GM12878 (cell line): ENCODE results near the gene TEX28. TPM values are rescaled to one million over a fixed set of nuclear protein-coding genes. Genes with fewer than 3 reads are reported as not detected.

Experiments used
- ATAC-seq: fragments of 200-7000 bp; cut with Tn5 transposase; 3 replicates; pipeline ENCODE4 v1.9.1; 2020; ENCODE audit warnings: mild to moderate bottlenecking, moderate library complexity
- BruUV-seq: library from RNA; stranded (reverse); fragments of 400-500 nt; replicated peaks from 2 replicates; lab custom pipeline; 2021; lab: Mats Ljungman, UMichigan
- CTCF ChIA-PET: fragments of 300-600 bp; sonication (Branson Sonifier 250); formaldehyde crosslinking; extraction: SDS; loops from one replicate; lab custom pipeline; 2021; ENCODE audit warnings: inconsistent platforms; lab: Yijun Ruan, JAX
- POLR2A ChIA-PET: fragments of 350-600 bp; formaldehyde crosslinking; extraction: SDS; loops from one replicate; lab custom pipeline; 2021; ENCODE audit warnings: inconsistent platforms; lab: Charles Lee
- RAD21 ChIA-PET: fragments of 300-600 bp; sonication (Branson Sonifier 250); formaldehyde crosslinking; loops from one replicate; lab custom pipeline; 2023; ENCODE audit warnings: antibody characterized with exemption; ENCODE audit not compliant: unreplicated experiment; lab: Charles Lee
- SMC1A ChIA-PET: fragments of 300-600 bp; sonication (Branson Sonifier 250); formaldehyde crosslinking; loops from one replicate; lab custom pipeline; 2023; ENCODE audit not compliant: unreplicated experiment, uncharacterized antibody; lab: Charles Lee
- DNase-seq: peaks from one replicate; pipeline ENCODE4 v3.0.0-alpha.2; 2011; ENCODE audit warnings: low read depth, low spot score
- FAIRE-seq: peaks from 3 replicates; lab custom pipeline; 2011; peaks lifted over from hg19 to GRCh38; lab: Jason Lieb, UNC
- H2AFZ ChIP-seq: 2 replicates; pipeline ENCODE4 v1.6.0; 2011; ENCODE audit warnings: low read depth, low read length, control low read depth; ENCODE audit not compliant: control insufficient read depth
- H3K27ac ChIP-seq: 2 replicates; pipeline ENCODE4 v1.5.1; 2011; ENCODE audit warnings: control low read depth; ENCODE audit not compliant: control insufficient read depth, insufficient read depth
- H3K27me3 ChIP-seq, 2 experiments: replicated peaks in 1 of 2; 2 replicates each; pipeline versions ENCODE4 v1.6.0 to v1.6.1; 2011; ENCODE audit warnings: low read length in 1 of 2; ENCODE audit not compliant: control insufficient read depth in 2 of 2, insufficient read depth in 2 of 2
- H3K36me3 ChIP-seq, 2 experiments: 2 replicates each; pipeline ENCODE4 v1.5.1; 2011; ENCODE audit warnings: low read length in 1 of 2; ENCODE audit not compliant: control insufficient read depth in 2 of 2, insufficient read depth in 2 of 2
- H3K4me1 ChIP-seq: 2 replicates; pipeline ENCODE4 v1.6.1; 2011; ENCODE audit warnings: mild to moderate bottlenecking, low read length, moderate library complexity, mixed read lengths; ENCODE audit not compliant: control insufficient read depth, insufficient read depth
- H3K4me2 ChIP-seq: 2 replicates; pipeline ENCODE4 v1.6.0; 2011; ENCODE audit warnings: control low read depth; ENCODE audit not compliant: control insufficient read depth, insufficient read depth
- H3K4me3 ChIP-seq: fragments of 200-600 bp; sonication (generic); 2 replicates; pipeline ENCODE4 v1.5.1; 2016
- H3K79me2 ChIP-seq: 2 replicates; pipeline ENCODE4 v1.6.0; 2011; ENCODE audit warnings: low read length; ENCODE audit not compliant: control insufficient read depth, insufficient read depth
- H3K9ac ChIP-seq: 2 replicates; pipeline ENCODE4 v1.8.0; 2011; ENCODE audit warnings: low read length, control low read depth, mixed read lengths; ENCODE audit not compliant: control insufficient read depth, insufficient read depth
- H3K9me3 ChIP-seq: replicated peaks from 3 replicates; pipeline ENCODE4 v1.5.1; 2011; ENCODE audit warnings: mild to moderate bottlenecking, low read length; ENCODE audit not compliant: control insufficient read depth, insufficient read depth
- H4K20me1 ChIP-seq: 2 replicates; pipeline ENCODE4 v1.6.0; 2011; ENCODE audit not compliant: control insufficient read depth, insufficient read depth
- BRCA1 ChIP-seq: IDR thresholded peaks from 2 replicates; pipeline ENCODE4 v1.6.1; 2011; ENCODE audit warnings: low read depth, low read length, improper control_type of control experiment
- ZBTB33 ChIP-seq: fragments of 450-650 bp; IDR thresholded peaks from 2 replicates; pipeline ENCODE4 v1.6.1; 2017; ENCODE audit warnings: mild to moderate bottlenecking
- WGBS: methylation state at CpG from one replicate; pipeline ENCODE4 v1.1.6; 2016; ENCODE audit warnings: low lambda C conversion rate; ENCODE audit not compliant: insufficient replicate concordance, insufficient coverage; ENCODE audit errors: missing lambda C conversion rate; 5-methylcytosine and 5-hydroxymethylcytosine counted together
- in situ Hi-C: fragments of 300-500 bp; cut with MboI; formaldehyde crosslinking; loops from 9 replicates; pipeline ENCODE4 v1.14.3; 2018; ENCODE audit warnings: mixed read lengths
- intact Hi-C: fragments of 100-400 bp; cut with micrococcal nuclease; formaldehyde crosslinking; loops from one replicate; pipeline ENCODE4 v1.14.2; 2022; ENCODE audit not compliant: unreplicated experiment
- polyA plus RNA-seq, 11 experiments: library from polyadenylated mRNA; depleted of rRNA in 4 of 11; unstranded in 6 of 11; stranded (reverse) in 5 of 11; fragments of >200 nt; fragmentation: Nextera tagmentation in 4 of 11; fragmentation: Illumina TruSeq in 1 of 11; extraction: Ambion mirVana in 4 of 11; extraction: Trizol in 1 of 11; gene quantifications; 1 replicate in 1 of 11; 2 replicates in 10 of 11; pipeline versions ENCODE4 v1.2.1 to v1.2.3, GENCODE V29; 2011 to 2016; ENCODE audit warnings: inconsistent platforms in 2 of 11, missing spikeins in 2 of 11, low read depth in 1 of 11
- total RNA-seq, 4 experiments: library from RNA; depleted of rRNA in 3 of 4; stranded (reverse); fragments of >200 nt in 3 of 4; fragmentation: Illumina TruSeq in 1 of 4; extraction: Trizol in 1 of 4; gene quantifications; 2 replicates each; pipeline versions ENCODE4 v1.2.1 to v1.2.3, GENCODE V29; 2013 to 2021
- TF ChIP-seq, protein P1 (sequence below): fragments of 450-650 bp; formaldehyde crosslinking; IDR thresholded peaks from 2 replicates; pipeline ENCODE4 v1.4.0; 2020; ENCODE audit warnings: mild to moderate bottlenecking, moderate library complexity

Gene TEX28
- total and polyA plus RNA-seq, 10 of the 15 experiments (the other 5 are each of a cell fraction or from before 2014, with no cell fraction given): not detected

- FAIRE-seq (no peak), DNase-seq (no peak), ATAC-seq (no peak)
- Histone ChIP-seq H3K9ac (no peak overlapping the region), H4K20me1 (no peaks in the 10 kb centered on the region), H3K9me3 (no peaks in the 10 kb centered on the region; the same call in 1 of the 3 replicates), H3K4me1 (peaks cover 5% of the 10 kb centered on the region; the same call in 1 of the 2 replicates), H2AFZ (no peak overlapping the region), H3K27ac (no peak overlapping the region), H3K4me2 (no peak overlapping the region), H3K36me3 (no peaks in the 10 kb centered on the region), H3K4me3 (no peak overlapping the region), H3K79me2 (no peaks in the 10 kb centered on the region), H3K27me3 (no peaks in the 10 kb centered on the region)
- POLR2A ChIA-PET: no interaction called here
- CTCF ChIA-PET: no interaction called here
- 55% methylated on average over 7 of the region's 7 CpGs for WGBS
- BruUV-seq: no TSS peak
- intact Hi-C loops: no loop called here
- SMC1A ChIA-PET: interaction anchor here (1.1 kb wide), 1 partner anchor 10 kb away, joined by 4 read pairs; no protein-coding TSS in a partner anchor
- no peak for TF ChIP-seq BRCA1
- TF ChIP-seq, protein P1, sequence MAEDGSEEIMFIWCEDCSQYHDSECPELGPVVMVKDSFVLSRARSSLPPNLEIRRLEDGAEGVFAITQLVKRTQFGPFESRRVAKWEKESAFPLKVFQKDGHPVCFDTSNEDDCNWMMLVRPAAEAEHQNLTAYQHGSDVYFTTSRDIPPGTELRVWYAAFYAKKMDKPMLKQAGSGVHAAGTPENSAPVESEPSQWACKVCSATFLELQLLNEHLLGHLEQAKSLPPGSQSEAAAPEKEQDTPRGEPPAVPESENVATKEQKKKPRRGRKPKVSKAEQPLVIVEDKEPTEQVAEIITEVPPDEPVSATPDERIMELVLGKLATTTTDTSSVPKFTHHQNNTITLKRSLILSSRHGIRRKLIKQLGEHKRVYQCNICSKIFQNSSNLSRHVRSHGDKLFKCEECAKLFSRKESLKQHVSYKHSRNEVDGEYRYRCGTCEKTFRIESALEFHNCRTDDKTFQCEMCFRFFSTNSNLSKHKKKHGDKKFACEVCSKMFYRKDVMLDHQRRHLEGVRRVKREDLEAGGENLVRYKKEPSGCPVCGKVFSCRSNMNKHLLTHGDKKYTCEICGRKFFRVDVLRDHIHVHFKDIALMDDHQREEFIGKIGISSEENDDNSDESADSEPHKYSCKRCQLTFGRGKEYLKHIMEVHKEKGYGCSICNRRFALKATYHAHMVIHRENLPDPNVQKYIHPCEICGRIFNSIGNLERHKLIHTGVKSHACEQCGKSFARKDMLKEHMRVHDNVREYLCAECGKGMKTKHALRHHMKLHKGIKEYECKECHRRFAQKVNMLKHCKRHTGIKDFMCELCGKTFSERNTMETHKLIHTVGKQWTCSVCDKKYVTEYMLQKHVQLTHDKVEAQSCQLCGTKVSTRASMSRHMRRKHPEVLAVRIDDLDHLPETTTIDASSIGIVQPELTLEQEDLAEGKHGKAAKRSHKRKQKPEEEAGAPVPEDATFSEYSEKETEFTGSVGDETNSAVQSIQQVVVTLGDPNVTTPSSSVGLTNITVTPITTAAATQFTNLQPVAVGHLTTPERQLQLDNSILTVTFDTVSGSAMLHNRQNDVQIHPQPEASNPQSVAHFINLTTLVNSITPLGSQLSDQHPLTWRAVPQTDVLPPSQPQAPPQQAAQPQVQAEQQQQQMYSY: no peak
- TF ChIP-seq ZBTB33: no peak
- RAD21 ChIA-PET: no interaction called here
- in situ Hi-C loops: loop anchor here (25.0 kb wide), 1 partner anchor 175 kb away; the partner anchor contains the start of gene OPN1LW
Observed at GRCh38 chrX:154312116-154312515, 17.2 kb upstream of the TEX28 start.
